Panc1 (cell line): ENCODE measurements around the gene STK39.

ENCODE experiments used
- POLR2AphosphoS5 ChIP-seq: IDR thresholded peaks from 2 replicates; pipeline ENCODE4 v1.6.1; 2012; ENCODE audit warnings: mild to moderate bottlenecking, low read depth, low read length, moderate library complexity
- SIN3A ChIP-seq: IDR thresholded peaks from 2 replicates; pipeline ENCODE4 v1.6.1; 2012; ENCODE audit warnings: low read depth, mild to moderate bottlenecking, low read length, moderate library complexity, borderline replicate concordance; ENCODE audit not compliant: insufficient read depth
- TF ChIP-seq, protein P1 (sequence below): fragments of 450-650 bp; IDR thresholded peaks from 2 replicates; pipeline ENCODE4 v1.5.1; 2017; ENCODE audit warnings: mild to moderate bottlenecking

DNA sequence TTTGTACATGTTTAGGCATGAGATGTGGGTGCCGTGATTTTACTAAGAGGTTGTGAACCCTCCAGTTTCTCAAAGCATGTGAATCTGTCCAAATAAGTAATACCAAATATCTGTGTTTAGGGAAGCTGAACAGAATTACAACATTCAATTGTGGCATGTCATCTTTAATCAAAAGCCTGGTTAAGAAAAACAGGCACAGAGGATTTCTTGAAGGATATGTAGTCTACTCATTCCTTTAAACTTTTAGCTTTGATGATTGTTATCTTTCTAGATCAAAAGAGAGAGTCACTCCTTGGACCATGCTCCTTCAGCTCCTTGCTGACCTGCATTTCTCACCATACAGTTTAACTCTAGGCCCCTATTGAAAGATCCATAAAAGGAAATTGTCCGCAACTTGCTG, 296.8 kb downstream of the STK39 start:
- TF ChIP-seq POLR2AphosphoS5 (no peak), SIN3A (no peak)
- TF ChIP-seq, protein P1, sequence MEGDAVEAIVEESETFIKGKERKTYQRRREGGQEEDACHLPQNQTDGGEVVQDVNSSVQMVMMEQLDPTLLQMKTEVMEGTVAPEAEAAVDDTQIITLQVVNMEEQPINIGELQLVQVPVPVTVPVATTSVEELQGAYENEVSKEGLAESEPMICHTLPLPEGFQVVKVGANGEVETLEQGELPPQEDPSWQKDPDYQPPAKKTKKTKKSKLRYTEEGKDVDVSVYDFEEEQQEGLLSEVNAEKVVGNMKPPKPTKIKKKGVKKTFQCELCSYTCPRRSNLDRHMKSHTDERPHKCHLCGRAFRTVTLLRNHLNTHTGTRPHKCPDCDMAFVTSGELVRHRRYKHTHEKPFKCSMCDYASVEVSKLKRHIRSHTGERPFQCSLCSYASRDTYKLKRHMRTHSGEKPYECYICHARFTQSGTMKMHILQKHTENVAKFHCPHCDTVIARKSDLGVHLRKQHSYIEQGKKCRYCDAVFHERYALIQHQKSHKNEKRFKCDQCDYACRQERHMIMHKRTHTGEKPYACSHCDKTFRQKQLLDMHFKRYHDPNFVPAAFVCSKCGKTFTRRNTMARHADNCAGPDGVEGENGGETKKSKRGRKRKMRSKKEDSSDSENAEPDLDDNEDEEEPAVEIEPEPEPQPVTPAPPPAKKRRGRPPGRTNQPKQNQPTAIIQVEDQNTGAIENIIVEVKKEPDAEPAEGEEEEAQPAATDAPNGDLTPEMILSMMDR, result no peak
